Neural progenitor cell (in vitro differentiated cells): ENCODE results near the gene LHX4. TPM values are rescaled to one million over a fixed set of nuclear protein-coding genes. Genes with fewer than 3 reads are reported as not detected.

Experiments used
- DNase-seq: peaks from one replicate; pipeline ENCODE4 v3.0.0-alpha.2; 2016; ENCODE audit warnings: low spot score
- H2AFZ ChIP-seq: fragments of 200-600 bp; sonication (generic); replicated peaks from 2 replicates; pipeline ENCODE4 v1.6.1; 2016; ENCODE audit warnings: antibody characterized with exemption
- H3F3A ChIP-seq: fragments of 200-600 bp; sonication (generic); 2 replicates; pipeline ENCODE4 v1.6.1; 2016; ENCODE audit warnings: antibody characterized with exemption, low read depth
- H3K27ac ChIP-seq: fragments of 200-600 bp; sonication (generic); 2 replicates; pipeline ENCODE4 v1.5.1; 2016; ENCODE audit warnings: mild to moderate bottlenecking
- H3K27me3 ChIP-seq: fragments of 200-600 bp; sonication (generic); 2 replicates; pipeline ENCODE4 v1.6.1; 2016; ENCODE audit warnings: mild to moderate bottlenecking, moderate library complexity
- H3K36me3 ChIP-seq: fragments of 200-600 bp; sonication (generic); 2 replicates; pipeline ENCODE4 v1.5.1; 2016
- H3K4me1 ChIP-seq: fragments of 200-600 bp; sonication (generic); 2 replicates; pipeline ENCODE4 v1.6.1; 2016; ENCODE audit warnings: mixed run types
- H3K4me2 ChIP-seq: fragments of 200-600 bp; sonication (generic); 2 replicates; pipeline ENCODE4 v1.6.1; 2016
- H3K4me3 ChIP-seq: fragments of 200-600 bp; sonication (generic); 2 replicates; pipeline ENCODE4 v1.5.1; 2016
- H3K79me2 ChIP-seq: fragments of 200-600 bp; sonication (generic); 2 replicates; pipeline ENCODE4 v1.6.1; 2016; ENCODE audit warnings: low read depth
- H3K9ac ChIP-seq: fragments of 200-600 bp; sonication (generic); 2 replicates; pipeline ENCODE4 v1.6.1; 2016
- H3K9me3 ChIP-seq: fragments of 200-600 bp; sonication (generic); 2 replicates; pipeline ENCODE4 v1.5.1; 2016; ENCODE audit warnings: low read depth
- H4K20me1 ChIP-seq: fragments of 200-600 bp; sonication (generic); 2 replicates; pipeline ENCODE4 v1.6.1; 2016; ENCODE audit warnings: low read depth
- H3K27ac Mint-ChIP-seq: 3 replicates; pipeline ENCODE4 v1.8.0; 2021; ENCODE audit warnings: mixed read lengths
- H3K27me3 Mint-ChIP-seq: 2 replicates; pipeline ENCODE4 v1.8.0; 2022; ENCODE audit warnings: low read depth, mild to moderate bottlenecking, inconsistent platforms, moderate library complexity, mixed read lengths; ENCODE audit not compliant: insufficient read depth
- H3K36me3 Mint-ChIP-seq: 3 replicates; pipeline ENCODE4 v1.8.0; 2021; ENCODE audit warnings: mixed read lengths
- H3K4me1 Mint-ChIP-seq: 3 replicates; pipeline ENCODE4 v1.8.0; 2021; ENCODE audit warnings: mixed read lengths
- H3K4me3 Mint-ChIP-seq: 3 replicates; pipeline ENCODE4 v1.8.0; 2021; ENCODE audit warnings: mild to moderate bottlenecking, moderate library complexity, mixed read lengths
- H3K9me3 Mint-ChIP-seq: 3 replicates; pipeline ENCODE4 v1.8.0; 2020; ENCODE audit warnings: mixed read lengths
- EZH2 ChIP-seq: fragments of 200-600 bp; sonication (generic); IDR thresholded peaks from 2 replicates; pipeline ENCODE4 v1.6.1; 2017; ENCODE audit warnings: antibody characterized with exemption, mild to moderate bottlenecking, moderate library complexity
- EZH2phosphoT487 ChIP-seq: fragments of 200-600 bp; sonication (generic); IDR thresholded peaks from 2 replicates; pipeline ENCODE4 v1.6.1; 2017; ENCODE audit warnings: antibody characterized with exemption
- total RNA-seq: library from RNA; depleted of rRNA; stranded (reverse); fragments of >200 nt; gene quantifications from 2 replicates; pipeline ENCODE4 v1.2.3, GENCODE V29; 2015; ENCODE audit warnings: low replicate concordance
- TF ChIP-seq, protein P1 (sequence below): fragments of 200-600 bp; sonication (generic); IDR thresholded peaks from 2 replicates; pipeline ENCODE4 v1.5.1; 2017; ENCODE audit warnings: antibody characterized with exemption, mild to moderate bottlenecking

Gene LHX4
- total RNA-seq, 1 donor from 2014 or later, result not detected

GRCh38 chr1:180243517-180244221, 13.6 kb downstream of the LHX4 start:
- no peaks in the 10 kb centered on the region for H3K9me3 Mint-ChIP-seq
- Histone ChIP-seq H3K4me1 (peaks cover 14% of the 10 kb centered on the region), H3F3A (peaks cover 31% of the 10 kb centered on the region), H3K9ac (no peak overlapping the region), H2AFZ (no peak overlapping the region), H3K79me2 (no peaks in the 10 kb centered on the region), H3K9me3 (no peaks in the 10 kb centered on the region), H3K4me3 (no peak overlapping the region), H3K36me3 (no peaks in the 10 kb centered on the region), H3K27ac (no peak overlapping the region), H4K20me1 (peaks cover 27% of the 10 kb centered on the region), H3K27me3 (peaks cover 37% of the 10 kb centered on the region), H3K4me2 (no peak overlapping the region)
- no peak overlapping the region for H3K4me3 Mint-ChIP-seq
- H3K27me3 Mint-ChIP-seq, result peaks cover 46% of the 10 kb centered on the region
- no peaks in the 10 kb centered on the region for H3K36me3 Mint-ChIP-seq
- H3K27ac Mint-ChIP-seq, result no peak overlapping the region
- TF ChIP-seq EZH2 (no peak), EZH2phosphoT487 (no peak)
- TF ChIP-seq, protein P1, sequence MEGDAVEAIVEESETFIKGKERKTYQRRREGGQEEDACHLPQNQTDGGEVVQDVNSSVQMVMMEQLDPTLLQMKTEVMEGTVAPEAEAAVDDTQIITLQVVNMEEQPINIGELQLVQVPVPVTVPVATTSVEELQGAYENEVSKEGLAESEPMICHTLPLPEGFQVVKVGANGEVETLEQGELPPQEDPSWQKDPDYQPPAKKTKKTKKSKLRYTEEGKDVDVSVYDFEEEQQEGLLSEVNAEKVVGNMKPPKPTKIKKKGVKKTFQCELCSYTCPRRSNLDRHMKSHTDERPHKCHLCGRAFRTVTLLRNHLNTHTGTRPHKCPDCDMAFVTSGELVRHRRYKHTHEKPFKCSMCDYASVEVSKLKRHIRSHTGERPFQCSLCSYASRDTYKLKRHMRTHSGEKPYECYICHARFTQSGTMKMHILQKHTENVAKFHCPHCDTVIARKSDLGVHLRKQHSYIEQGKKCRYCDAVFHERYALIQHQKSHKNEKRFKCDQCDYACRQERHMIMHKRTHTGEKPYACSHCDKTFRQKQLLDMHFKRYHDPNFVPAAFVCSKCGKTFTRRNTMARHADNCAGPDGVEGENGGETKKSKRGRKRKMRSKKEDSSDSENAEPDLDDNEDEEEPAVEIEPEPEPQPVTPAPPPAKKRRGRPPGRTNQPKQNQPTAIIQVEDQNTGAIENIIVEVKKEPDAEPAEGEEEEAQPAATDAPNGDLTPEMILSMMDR, result no peak
- H3K4me1 Mint-ChIP-seq, result peaks cover 6% of the 10 kb centered on the region
- no peak for DNase-seq

DNA sequence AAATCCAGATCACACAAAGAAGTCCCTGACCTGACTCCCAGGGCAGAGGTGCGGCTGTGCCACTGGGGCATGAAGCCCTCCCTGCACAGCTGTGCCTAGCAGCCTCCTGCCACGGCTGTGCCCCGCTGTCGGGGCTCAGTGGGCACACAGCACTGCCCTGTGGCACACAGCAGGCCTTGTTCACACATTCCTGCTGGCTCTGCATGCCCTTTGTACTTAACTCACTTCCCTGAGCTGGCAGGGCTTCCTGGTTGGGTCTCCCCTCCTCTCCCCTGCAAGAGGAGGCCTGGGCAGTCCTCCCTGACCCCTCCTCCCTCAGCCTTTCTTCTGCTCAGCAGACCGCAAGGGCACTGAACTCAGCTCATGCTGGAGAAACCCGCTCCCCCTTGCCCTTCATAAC, 14.8 kb downstream of the LHX4 start:
- no peak overlapping the region for H3K4me3 ChIP-seq
- H2AFZ ChIP-seq, result no peak overlapping the region
- peaks cover 20% of the 10 kb centered on the region for H3F3A ChIP-seq
- peaks cover 3% of the 10 kb centered on the region for H3K4me1 ChIP-seq
- peaks cover 16% of the 10 kb centered on the region for H4K20me1 ChIP-seq
- no peak overlapping the region for H3K27ac ChIP-seq
- peaks cover 34% of the 10 kb centered on the region for H3K27me3 Mint-ChIP-seq
- no peak overlapping the region for H3K9ac ChIP-seq
- no peaks in the 10 kb centered on the region for H3K9me3 Mint-ChIP-seq
- no peaks in the 10 kb centered on the region for H3K36me3 Mint-ChIP-seq
- no peak overlapping the region for H3K27ac Mint-ChIP-seq
- H3K36me3 ChIP-seq, result no peaks in the 10 kb centered on the region
- peaks cover 3% of the 10 kb centered on the region for H3K4me1 Mint-ChIP-seq
- H3K4me2 ChIP-seq, result no peak overlapping the region
- no peak for DNase-seq
- H3K4me3 Mint-ChIP-seq, result no peak overlapping the region
- H3K79me2 ChIP-seq, result no peaks in the 10 kb centered on the region
- no peaks in the 10 kb centered on the region for H3K9me3 ChIP-seq
- H3K27me3 ChIP-seq, result peaks cover 26% of the 10 kb centered on the region
- no peak for TF ChIP-seq EZH2phosphoT487
- TF ChIP-seq, protein P1, result no peak
- no peak for TF ChIP-seq EZH2

DNA sequence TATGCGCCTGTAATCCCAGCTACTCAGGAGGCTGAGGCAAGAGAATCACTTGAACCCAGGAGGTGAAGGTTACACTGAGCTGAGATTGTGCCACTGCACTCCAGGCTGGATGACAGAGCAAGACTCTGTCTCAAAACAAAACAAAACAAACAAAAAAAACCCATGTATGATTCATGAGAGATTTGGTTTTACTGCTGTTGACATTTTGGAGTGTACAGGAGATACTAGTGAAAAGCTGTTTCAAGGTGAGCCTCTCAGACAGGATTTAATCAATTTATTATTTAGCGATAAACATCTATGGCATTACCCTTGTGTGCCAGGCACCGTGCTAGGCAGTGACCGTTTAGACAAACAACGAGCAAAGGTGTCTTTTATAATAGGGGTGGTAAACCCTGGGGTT, 16.5 kb downstream of the LHX4 start:
- no peaks in the 10 kb centered on the region for H3K79me2 ChIP-seq
- Mint-ChIP-seq H3K27me3 (peaks cover 17% of the 10 kb centered on the region), H3K4me3 (no peak overlapping the region), H3K4me1 (peaks cover 3% of the 10 kb centered on the region), H3K9me3 (no peaks in the 10 kb centered on the region), H3K36me3 (no peaks in the 10 kb centered on the region), H3K27ac (no peak overlapping the region)
- no peak overlapping the region for H3K27ac ChIP-seq
- H4K20me1 ChIP-seq, result peaks cover under 1% of the 10 kb centered on the region
- H2AFZ ChIP-seq, result no peak overlapping the region
- DNase-seq, result no peak
- no peak overlapping the region for H3K4me3 ChIP-seq
- no peaks in the 10 kb centered on the region for H3K9me3 ChIP-seq
- H3K9ac ChIP-seq, result no peak overlapping the region
- no peak overlapping the region for H3K4me2 ChIP-seq
- H3F3A ChIP-seq, result peaks cover 4% of the 10 kb centered on the region
- TF ChIP-seq EZH2 (no peak), EZH2phosphoT487 (no peak)
- TF ChIP-seq, protein P1, result no peak
- H3K27me3 ChIP-seq, result peaks cover 8% of the 10 kb centered on the region
- H3K36me3 ChIP-seq, result no peaks in the 10 kb centered on the region
- H3K4me1 ChIP-seq, result no peaks in the 10 kb centered on the region
